ENCODE results near the gene MYL7. TPM values are rescaled to one million over a fixed set of nuclear protein-coding genes. Genes with fewer than 3 reads are reported as not detected.
A peak's percentile ranks its signal among the peaks of the same experiment; 100 is the strongest.

MYL7 gene
- total and polyA plus RNA-seq, 10 donors: 0.22 to 1.6 TPM; not detected in 8

- Histone ChIP-seq H3K4me1 (peaks cover 0 to 25% (median 0%) of the 10 kb centered on the region in 6 donors), H3K9me3 (peaks cover 0 to 9% (median 7%) of the 10 kb centered on the region in 8 donors), H3K27me3 (replicated peaks in 1 of 7) (no peaks in the 10 kb centered on the region), H3K27ac (no peak overlapping the region), H3K4me3 (no peak overlapping the region), H3K36me3 (no peaks in the 10 kb centered on the region)
- intact Hi-C loops (cut with DNase I; ENCODE audit: low total_unique reads): no loop called here
- TF ChIP-seq POLR2A (IDR thresholded peaks at IDR 0.05) (no peak), CTCF (IDR thresholded peaks at IDR 0.05 in 8 of 11, conservative IDR thresholded peaks at IDR 0.05 in 3 of 11) (no peak), POLR2AphosphoS5 (IDR thresholded peaks at IDR 0.05) (peak in 2 of 3 donors; percentile 9 to 14)
- WGBS, 5 donors: 72 to 89% (median 85%) methylated on average over 2 of the region's 2 CpGs
- no peak for DNase-seq
Measured at GRCh38 chr7:44132039-44132438, 9.1 kb downstream of the MYL7 start.

GRCh38 chr7:44131173-44132029, 9.7 kb downstream of the MYL7 start:
- H3K27ac ChIP-seq: no peak overlapping the region
- intact Hi-C loops (cut with DNase I; ENCODE audit: low total_unique reads): no loop called here

GRCh38 chr7:44128721-44129582, 12.2 kb downstream of the MYL7 start:
- intact Hi-C loops (cut with DNase I; ENCODE audit: low total_unique reads): no loop called here
- Histone ChIP-seq H3K27me3 (replicated peaks in 1 of 7) (no peaks in the 10 kb centered on the region), H3K9me3 (peaks cover 0 to 12% (median 10%) of the 10 kb centered on the region in 8 donors), H3K36me3 (no peaks in the 10 kb centered on the region), H3K4me1 (peaks cover 0 to 30% (median 3%) of the 10 kb centered on the region in 6 donors), H3K4me3 (no peak overlapping the region), H3K27ac (no peak overlapping the region)
- TF ChIP-seq CTCF (IDR thresholded peaks at IDR 0.05 in 8 of 11, conservative IDR thresholded peaks at IDR 0.05 in 3 of 11) (no peak), POLR2AphosphoS5 (IDR thresholded peaks at IDR 0.05) (no peak), POLR2A (IDR thresholded peaks at IDR 0.05) (no peak)
- 71 to 84% (median 79%) methylated on average over 5 to 6 of the region's 6 CpGs for WGBS, 5 donors
- DNase-seq: no peak

More at GRCh38 chr7:44131173-44132029, 9.7 kb downstream of the MYL7 start:
- peaks cover 0 to 25% (median 0%) of the 10 kb centered on the region in 6 donors for H3K4me1 ChIP-seq
- TF ChIP-seq POLR2AphosphoS5 (IDR thresholded peaks at IDR 0.05) (no peak), POLR2A (IDR thresholded peaks at IDR 0.05) (no peak), CTCF (IDR thresholded peaks at IDR 0.05 in 8 of 11, conservative IDR thresholded peaks at IDR 0.05 in 3 of 11) (no peak)
- 77 to 86% (median 79%) methylated on average over 8 to 12 of the region's 12 CpGs for WGBS, 5 donors
- DNase-seq: no peak
- peaks cover 0 to 12% (median 10%) of the 10 kb centered on the region in 8 donors for H3K9me3 ChIP-seq
- no peaks in the 10 kb centered on the region for H3K36me3 ChIP-seq
- H3K4me3 ChIP-seq: no peak overlapping the region
- no peaks in the 10 kb centered on the region for H3K27me3 ChIP-seq (replicated peaks in 1 of 7)

Measured in spleen (tissue), 11 donors.